HepG2 (cell line): ENCODE measurements around the gene SH3BP2. TPM values are rescaled to one million over a fixed set of nuclear protein-coding genes. Genes with fewer than 3 reads are reported as not detected.

Experiments
- ARID4A ChIP-seq: sonication (generic); formaldehyde crosslinking; IDR thresholded peaks from 2 replicates; pipeline ENCODE4 v1.5.0; 2020; ENCODE audit warnings: mild to moderate bottlenecking, missing genetic modification reagents, borderline replicate concordance
- DMAP1 ChIP-seq: IDR thresholded peaks from 2 replicates; pipeline ENCODE4 v1.6.1; 2016
- DPF2 ChIP-seq: sonication (generic); formaldehyde crosslinking; IDR thresholded peaks from 2 replicates; pipeline ENCODE4 v1.4.0; 2020; ENCODE audit warnings: mild to moderate bottlenecking, low read depth, missing genetic modification reagents, borderline replicate concordance
- GATAD1 ChIP-seq: IDR thresholded peaks from 2 replicates; pipeline ENCODE4 v1.6.1; 2016; ENCODE audit warnings: missing genetic modification reagents, missing compliant biosample characterization
- GMEB2 ChIP-seq: IDR thresholded peaks from 2 replicates; pipeline ENCODE4 v1.6.1; 2016; ENCODE audit warnings: missing biosample characterization, missing genetic modification reagents, low read depth
- HNRNPH1 ChIP-seq: fragments of 200-400 bp; formaldehyde crosslinking; optimal IDR thresholded peaks from 2 replicates; pipeline ENCODE3; 2017; ENCODE audit warnings: mild to moderate bottlenecking, low read depth, low read length
- HOXA9 ChIP-seq: sonication (generic); formaldehyde crosslinking; IDR thresholded peaks from 2 replicates; pipeline ENCODE4 v1.8.1; 2022; ENCODE audit warnings: missing genetic modification reagents, mild to moderate bottlenecking, moderate library complexity, borderline replicate concordance
- KAT2B ChIP-seq: fragments of 150-350 bp; IDR thresholded peaks from 2 replicates; pipeline ENCODE4 v1.6.1; 2014; ENCODE audit warnings: low read depth, low read length, borderline replicate concordance
- SP140L ChIP-seq: sonication (generic); formaldehyde crosslinking; IDR thresholded peaks from 2 replicates; pipeline ENCODE4 v1.4.0; 2020; ENCODE audit warnings: missing genetic modification reagents, borderline replicate concordance
- TBP ChIP-seq: sonication (generic); formaldehyde crosslinking; IDR thresholded peaks from 2 replicates; pipeline ENCODE4 v1.5.0; 2020; ENCODE audit warnings: missing genetic modification reagents
- TFDP1 ChIP-seq: IDR thresholded peaks from 2 replicates; pipeline ENCODE4 v1.6.1; 2016; ENCODE audit warnings: missing compliant biosample characterization, missing genetic modification reagents, borderline replicate concordance
- YEATS2 ChIP-seq: sonication (generic); formaldehyde crosslinking; IDR thresholded peaks from 2 replicates; pipeline ENCODE4 v1.4.0; 2020; ENCODE audit warnings: missing genetic modification reagents, borderline replicate concordance
- ZFP82 ChIP-seq: sonication (generic); formaldehyde crosslinking; IDR thresholded peaks from 2 replicates; pipeline ENCODE4 v1.5.1; 2020; ENCODE audit warnings: mild to moderate bottlenecking, missing genetic modification reagents, borderline replicate concordance
- ZMAT3 ChIP-seq: sonication (generic); formaldehyde crosslinking; conservative IDR thresholded peaks from 2 replicates; pipeline ENCODE4 v1.7.0; 2021; ENCODE audit warnings: missing genetic modification reagents
- ZNF350 ChIP-seq: sonication (generic); formaldehyde crosslinking; IDR thresholded peaks from 2 replicates; pipeline ENCODE4 v1.4.0; 2020; ENCODE audit warnings: mild to moderate bottlenecking, low read depth, missing genetic modification reagents, borderline replicate concordance
- ZNF441 ChIP-seq: sonication (generic); formaldehyde crosslinking; IDR thresholded peaks from 2 replicates; pipeline ENCODE4 v1.7.0; 2021; ENCODE audit warnings: missing genetic modification reagents, borderline replicate concordance
- ZNF552 ChIP-seq: sonication (generic); formaldehyde crosslinking; IDR thresholded peaks from 2 replicates; pipeline ENCODE4 v1.9.0; 2022; ENCODE audit warnings: missing genetic modification reagents, mild to moderate bottlenecking, borderline replicate concordance
- ZNF670 ChIP-seq: sonication (generic); formaldehyde crosslinking; IDR thresholded peaks from 2 replicates; pipeline ENCODE4 v1.8.0; 2022; ENCODE audit warnings: mild to moderate bottlenecking, missing genetic modification reagents, borderline replicate concordance
- ZNF678 ChIP-seq: sonication (generic); formaldehyde crosslinking; IDR thresholded peaks from 2 replicates; pipeline ENCODE4 v1.4.0; 2020; ENCODE audit warnings: mild to moderate bottlenecking, missing genetic modification reagents
- ZNF710 ChIP-seq: sonication (generic); formaldehyde crosslinking; IDR thresholded peaks from 2 replicates; pipeline ENCODE4 v1.5.0; 2020; ENCODE audit warnings: mild to moderate bottlenecking, missing genetic modification reagents, borderline replicate concordance
- polyA plus RNA-seq, 8 experiments: library from polyadenylated mRNA; depleted of rRNA in 3 of 8; stranded (reverse) in 7 of 8; unstranded in 1 of 8; fragments of >200 nt; fragmentation: Illumina TruSeq in 4 of 8; extraction: Trizol in 4 of 8; gene quantifications; 2 replicates each; pipeline versions ENCODE4 v1.2.1 to v1.2.3, GENCODE V29; 2011 to 2016; ENCODE audit warnings: low read depth in 4 of 8, missing spikeins in 1 of 8, mixed read lengths in 1 of 8; ENCODE audit not compliant: insufficient read depth in 1 of 8
- total RNA-seq, 5 experiments: library from RNA; depleted of rRNA; stranded (reverse); fragments of >200 nt; fragmentation: Illumina TruSeq; extraction: Trizol; gene quantifications; 2 replicates each; pipeline ENCODE4 v1.2.3, GENCODE V29; 2016; ENCODE audit warnings: low read depth in 1 of 5

Gene SH3BP2
- total and polyA plus RNA-seq, 2 of the 13 experiments (the other 11 are each of a cell fraction or from before 2014, with no cell fraction given) = 16.9 to 34.5 TPM

- TF ChIP-seq ARID4A (CRISPR knock-in tag) (peak; percentile 79; the same call in 1 of the 2 replicates), GATAD1 (peak; percentile 39; the same call in 1 of the 2 replicates), HOXA9 (CRISPR knock-in tag) (peak; percentile 64; the same call in 1 of the 2 replicates), TBP (no peak), ZNF441 (CRISPR knock-in tag) (no peak), ZNF710 (CRISPR knock-in tag) (0 out of 2 replicates have a peak, but pooled peaks have one; percentile 24), ZNF678 (CRISPR knock-in tag) (no peak), ZFP82 (CRISPR knock-in tag) (no peak), KAT2B (no peak), DMAP1 (CRISPR knock-in tag) (0 out of 2 replicates have a peak, but pooled peaks have one; percentile 36), SP140L (CRISPR knock-in tag) (no peak), HNRNPH1 (no peak), ZMAT3 (CRISPR knock-in tag) (no peak; the same call in 1 of the 2 replicates), GMEB2 (CRISPR knock-in tag) (no peak), DPF2 (no peak), ZNF350 (CRISPR knock-in tag) (no peak), ZNF552 (no peak), ZNF670 (no peak), TFDP1 (CRISPR knock-in tag) (peak; percentile 90; the same call in 1 of the 2 replicates), YEATS2 (CRISPR knock-in tag) (no peak)
Observed at GRCh38 chr4:2755821-2756690, 36.8 kb upstream of the SH3BP2 start, which contains the start of gene TNIP2 (continued).
